ENCODE data around the gene ERC2. TPM values are rescaled to one million over a fixed set of nuclear protein-coding genes. Genes with fewer than 3 reads are reported as not detected.

ERC2 gene
- total and polyA plus RNA-seq, 11 donors: 0.16 to 3.8 (median 1.6) TPM

GRCh38 chr3:56131974-56132590, 336.2 kb downstream of the ERC2 start:
- no peak overlapping the region for H3K4me3 ChIP-seq
- peak overlapping the region in 1 of 12 donors; percentile 20 for H3K27ac ChIP-seq
- no peaks in the 10 kb centered on the region for H3K9me3 ChIP-seq
- H3K27me3 ChIP-seq: no peaks in the 10 kb centered on the region
- no peaks in the 10 kb centered on the region for H3K36me3 ChIP-seq
- intact Hi-C loops (cut with DNase I): no loop called here
- 52 to 70% (median 65%) methylated on average over 3 of the region's 3 CpGs for WGBS, 4 donors
- H3K4me1 ChIP-seq: no peaks in the 10 kb centered on the region
- peak in 1 of 5 donors; percentile 25 for DNase-seq
- peak in 2 of 4 donors; percentile 50 to 90 for ATAC-seq
- TF ChIP-seq POLR2A (IDR thresholded peaks at IDR 0.05) (no peak), CTCF (IDR thresholded peaks at IDR 0.05) (no peak)

- Histone ChIP-seq H3K27ac (no peak overlapping the region), H3K36me3 (no peaks in the 10 kb centered on the region), H3K9me3 (no peaks in the 10 kb centered on the region), H3K4me1 (peaks cover 0 to 4% (median 0%) of the 10 kb centered on the region in 12 donors), H3K27me3 (no peaks in the 10 kb centered on the region), H3K4me3 (no peak overlapping the region)
- 76 to 91% (median 87%) methylated on average over 2 of the region's 2 CpGs for WGBS, 4 donors
- no peak for DNase-seq
- TF ChIP-seq CTCF (IDR thresholded peaks at IDR 0.05) (no peak), POLR2A (IDR thresholded peaks at IDR 0.05) (no peak)
- intact Hi-C loops (cut with DNase I): no loop called here
- no peak for ATAC-seq
These were observed 338.2 kb downstream of the ERC2 start for GRCh38 chr3:56130036-56130435.

- TF ChIP-seq CTCF (IDR thresholded peaks at IDR 0.05) (no peak), POLR2A (IDR thresholded peaks at IDR 0.05) (no peak)
- intact Hi-C loops (cut with DNase I): no loop called here
- ATAC-seq (no peak), DNase-seq (no peak)
- H3K27ac ChIP-seq: no peak overlapping the region
- H3K27me3 ChIP-seq: no peaks in the 10 kb centered on the region
- no peaks in the 10 kb centered on the region for H3K9me3 ChIP-seq
- H3K4me1 ChIP-seq: peaks cover 0 to 4% (median 0%) of the 10 kb centered on the region in 12 donors
- H3K36me3 ChIP-seq: no peaks in the 10 kb centered on the region
- no peak overlapping the region for H3K4me3 ChIP-seq
These were observed 341.6 kb downstream of the ERC2 start for GRCh38 chr3:56126632-56127031.

- Histone ChIP-seq H3K4me1 (peaks cover 0 to 4% (median 0%) of the 10 kb centered on the region in 12 donors), H3K27ac (no peak overlapping the region), H3K27me3 (no peaks in the 10 kb centered on the region), H3K36me3 (no peaks in the 10 kb centered on the region), H3K9me3 (no peaks in the 10 kb centered on the region), H3K4me3 (no peak overlapping the region)
- TF ChIP-seq CTCF (IDR thresholded peaks at IDR 0.05) (no peak), POLR2A (IDR thresholded peaks at IDR 0.05) (no peak)
- ATAC-seq (peak in 3 of 4 donors; percentile 49 to 94 (median 81)), DNase-seq (peak in 3 of 5 donors; percentile 5 to 58 (median 54))
- intact Hi-C loops (cut with DNase I): no loop called here
- 39 to 48% (median 41%) methylated on average over 5 of the region's 5 CpGs for WGBS, 4 donors
These were observed 342.8 kb downstream of the ERC2 start for GRCh38 chr3:56125358-56126005.

Measured in heart left ventricle (tissue), 16 donors.